ENCODE measurements around the gene RHBDD1. TPM values are rescaled to one million over a fixed set of nuclear protein-coding genes. Genes with fewer than 3 reads are reported as not detected.

RHBDD1 gene
- polyA plus RNA-seq, 1 of the 3 experiments (the other 2 are of a cell fraction) = 10.3 TPM

DNA sequence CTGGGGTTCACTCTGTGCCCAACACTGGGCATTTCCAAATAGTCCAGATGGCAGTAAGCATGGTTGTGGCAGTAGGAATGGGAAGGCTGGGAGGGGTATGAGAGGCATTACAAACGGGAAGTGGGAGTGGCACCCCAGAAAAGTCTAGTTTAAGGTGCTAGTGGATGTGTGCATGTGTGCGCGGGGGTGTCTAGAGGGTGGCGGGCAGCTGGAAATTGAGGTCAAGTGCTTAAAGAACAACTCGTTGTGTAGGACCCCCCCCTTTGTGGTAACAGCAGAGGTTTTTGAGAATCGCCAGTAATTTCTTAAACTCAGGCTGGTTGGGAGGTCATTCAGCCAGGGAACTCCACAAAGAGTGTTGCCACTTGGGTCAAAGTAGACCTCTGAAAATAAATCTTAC is 69.9 kb downstream of the RHBDD1 start:
- CTCF ChIA-PET = interaction anchor here (1.0 kb wide), 1 partner anchor 10 kb away, joined by 3 read pairs; no protein-coding TSS in a partner anchor
- H3K4me1 ChIP-seq (ENCODE audit: control insufficient read depth in 1 of 2, insufficient read depth in 2 of 2, low read depth in 1 of 2, low read length in 1 of 2) = peaks cover 9 to 23% of the 10 kb centered on the region in 2 experiments; a peak in 3 of 4 replicates
- H3F3A ChIP-seq (replicated peaks; ENCODE audit: insufficient read depth) = peaks cover 4% of the 10 kb centered on the region
- H3K4me3 ChIP-seq (ENCODE audit: low read depth in 2 of 2, low read length in 1 of 2) = no peak overlapping the region
- no peak overlapping the region for H2AFZ ChIP-seq (ENCODE audit: low read depth)
- POLR2A ChIA-PET = no interaction called here
- no peaks in the 10 kb centered on the region; the same call in 1 of the 2 replicates for H3K79me2 ChIP-seq (ENCODE audit: insufficient read depth)
- no peak overlapping the region for H3K27ac ChIP-seq (ENCODE audit: low read depth in 2 of 2, low read length in 1 of 2)
- no peaks in the 10 kb centered on the region for H4K20me1 ChIP-seq (ENCODE audit: insufficient read depth)
- H3K4me2 ChIP-seq = no peak overlapping the region
- DNase-seq = no peak
- 95% methylated on average over 5 of the region's 6 CpGs for WGBS (ENCODE audit: low lambda C conversion rate)
- peaks cover 3 to 7% of the 10 kb centered on the region in 2 experiments for H3K36me3 ChIP-seq (replicated peaks in 1 of 2; ENCODE audit: control insufficient read depth in 1 of 2, insufficient read depth in 2 of 2, low read length in 1 of 2)
- H3K9ac ChIP-seq = no peak overlapping the region
- H3K27me3 ChIP-seq (ENCODE audit: insufficient read depth) = no peaks in the 10 kb centered on the region
- no peaks in the 10 kb centered on the region for H3K9me2 ChIP-seq
- no peak for TF ChIP-seq TAF1 (IDR thresholded peaks at IDR 0.05; ENCODE audit: borderline replicate concordance, low read depth, low read length)
- no peaks in the 10 kb centered on the region for H3K9me3 ChIP-seq

DNA sequence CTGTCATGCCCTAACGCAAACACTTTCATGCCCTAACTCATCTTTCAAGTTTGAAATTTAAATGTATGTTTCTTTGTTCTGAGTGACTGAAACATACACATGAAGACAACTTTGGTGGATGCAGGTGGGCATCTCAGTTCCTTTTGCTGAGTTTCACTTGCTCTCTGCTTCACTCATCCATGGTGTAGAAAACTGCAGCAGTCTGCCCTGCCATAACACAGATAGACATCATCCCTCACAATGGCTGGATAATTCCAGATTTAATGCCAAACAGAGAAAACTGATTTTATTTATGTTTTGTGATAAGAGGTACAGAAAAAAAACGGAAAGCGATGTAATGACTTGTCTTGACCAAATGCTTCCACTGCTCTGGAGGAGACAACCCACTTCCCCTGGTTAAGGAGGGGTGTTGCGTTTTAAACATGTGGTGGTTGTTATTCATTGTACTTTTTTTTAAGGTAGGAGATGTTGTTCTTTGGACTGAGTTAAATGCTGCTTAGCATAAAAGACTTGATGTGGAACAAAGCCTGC is 70.4 kb downstream of the RHBDD1 start:
- CTCF ChIA-PET = no interaction called here
- H3K4me1 ChIP-seq (ENCODE audit: control insufficient read depth in 1 of 2, insufficient read depth in 2 of 2, low read depth in 1 of 2, low read length in 1 of 2) = peaks cover 9 to 20% of the 10 kb centered on the region in 2 experiments; a peak in 3 of 4 replicates
- POLR2A ChIA-PET = no interaction called here
- H3K27me3 ChIP-seq (ENCODE audit: insufficient read depth) = no peaks in the 10 kb centered on the region
- 94% methylated on average over 4 of the region's 4 CpGs for WGBS (ENCODE audit: low lambda C conversion rate)
- H3K9ac ChIP-seq = no peak overlapping the region
- H3K79me2 ChIP-seq (ENCODE audit: insufficient read depth) = no peaks in the 10 kb centered on the region; the same call in 1 of the 2 replicates
- H3K4me3 ChIP-seq (ENCODE audit: low read depth in 2 of 2, low read length in 1 of 2) = no peak overlapping the region
- peaks cover 3 to 11% of the 10 kb centered on the region in 2 experiments for H3K36me3 ChIP-seq (replicated peaks in 1 of 2; ENCODE audit: control insufficient read depth in 1 of 2, insufficient read depth in 2 of 2, low read length in 1 of 2)
- no peak for DNase-seq
- no peaks in the 10 kb centered on the region for H3K9me3 ChIP-seq
- H3K27ac ChIP-seq (ENCODE audit: low read depth in 2 of 2, low read length in 1 of 2) = no peak overlapping the region
- TF ChIP-seq, protein P1, sequence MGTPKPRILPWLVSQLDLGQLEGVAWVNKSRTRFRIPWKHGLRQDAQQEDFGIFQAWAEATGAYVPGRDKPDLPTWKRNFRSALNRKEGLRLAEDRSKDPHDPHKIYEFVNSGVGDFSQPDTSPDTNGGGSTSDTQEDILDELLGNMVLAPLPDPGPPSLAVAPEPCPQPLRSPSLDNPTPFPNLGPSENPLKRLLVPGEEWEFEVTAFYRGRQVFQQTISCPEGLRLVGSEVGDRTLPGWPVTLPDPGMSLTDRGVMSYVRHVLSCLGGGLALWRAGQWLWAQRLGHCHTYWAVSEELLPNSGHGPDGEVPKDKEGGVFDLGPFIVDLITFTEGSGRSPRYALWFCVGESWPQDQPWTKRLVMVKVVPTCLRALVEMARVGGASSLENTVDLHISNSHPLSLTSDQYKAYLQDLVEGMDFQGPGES (IDR thresholded peaks at IDR 0.05; ENCODE audit: low read depth, low read length) = no peak
- TF ChIP-seq RXRA (IDR thresholded peaks at IDR 0.05; ENCODE audit: borderline replicate concordance, low read depth) (no peak), NRF1 (IDR thresholded peaks at IDR 0.05; ENCODE audit: low read depth, low read length) (no peak), JUND (IDR thresholded peaks at IDR 0.05) (no peak), RFX5 (IDR thresholded peaks at IDR 0.05; ENCODE audit: low read length) (no peak), TAF1 (IDR thresholded peaks at IDR 0.05; ENCODE audit: borderline replicate concordance, low read depth, low read length) (no peak), EZH2phosphoT487 (IDR thresholded peaks at IDR 0.05; ENCODE audit: borderline replicate concordance, low read depth) (no peak)
- TF ChIP-seq, protein P2, sequence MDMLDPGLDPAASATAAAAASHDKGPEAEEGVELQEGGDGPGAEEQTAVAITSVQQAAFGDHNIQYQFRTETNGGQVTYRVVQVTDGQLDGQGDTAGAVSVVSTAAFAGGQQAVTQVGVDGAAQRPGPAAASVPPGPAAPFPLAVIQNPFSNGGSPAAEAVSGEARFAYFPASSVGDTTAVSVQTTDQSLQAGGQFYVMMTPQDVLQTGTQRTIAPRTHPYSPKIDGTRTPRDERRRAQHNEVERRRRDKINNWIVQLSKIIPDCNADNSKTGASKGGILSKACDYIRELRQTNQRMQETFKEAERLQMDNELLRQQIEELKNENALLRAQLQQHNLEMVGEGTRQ (IDR thresholded peaks at IDR 0.05; ENCODE audit: borderline replicate concordance, low read depth, low read length) = no peak
- peaks cover 4% of the 10 kb centered on the region for H3F3A ChIP-seq (replicated peaks; ENCODE audit: insufficient read depth)
- H4K20me1 ChIP-seq (ENCODE audit: insufficient read depth) = no peaks in the 10 kb centered on the region
- no peak overlapping the region for H3K4me2 ChIP-seq
- H3K9me2 ChIP-seq = no peaks in the 10 kb centered on the region
- H2AFZ ChIP-seq (ENCODE audit: low read depth) = no peak overlapping the region

DNA sequence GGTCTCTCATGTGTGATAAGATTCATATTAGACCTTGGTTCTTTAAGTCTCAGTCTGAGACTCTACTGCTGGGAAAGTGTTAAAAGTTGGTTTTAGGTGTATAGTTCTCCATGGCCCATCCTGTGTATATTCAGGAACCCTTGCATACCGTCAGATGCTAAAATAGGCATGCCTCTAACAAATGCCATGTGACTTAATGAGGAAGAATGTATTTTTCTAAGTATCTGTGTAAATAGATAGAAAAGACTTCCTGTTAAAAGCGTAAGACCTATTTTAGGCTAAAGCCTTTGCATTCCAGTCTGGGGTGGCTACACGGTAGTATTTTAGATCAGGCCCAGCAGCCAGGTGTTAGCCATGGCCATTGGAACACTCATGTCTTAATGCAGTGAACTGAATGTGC is 73.3 kb downstream of the RHBDD1 start:
- peaks cover 0 to 1% of the 10 kb centered on the region in 2 experiments; a peak in 2 of 4 replicates for H3K4me1 ChIP-seq (ENCODE audit: control insufficient read depth in 1 of 2, insufficient read depth in 2 of 2, low read depth in 1 of 2, low read length in 1 of 2)
- no peak overlapping the region for H3K4me2 ChIP-seq
- no peak overlapping the region; the same call in 1 of the 2 replicates for H2AFZ ChIP-seq (ENCODE audit: low read depth)
- no peaks in the 10 kb centered on the region for H3K9me2 ChIP-seq
- no peak overlapping the region for H3K4me3 ChIP-seq (ENCODE audit: low read depth in 2 of 2, low read length in 1 of 2)
- H3K36me3 ChIP-seq (replicated peaks in 1 of 2; ENCODE audit: control insufficient read depth in 1 of 2, insufficient read depth in 2 of 2, low read length in 1 of 2) = peaks cover 3 to 11% of the 10 kb centered on the region in 2 experiments
- DNase-seq = no peak
- H3F3A ChIP-seq (replicated peaks; ENCODE audit: insufficient read depth) = no peaks in the 10 kb centered on the region
- H3K27me3 ChIP-seq (ENCODE audit: insufficient read depth) = no peaks in the 10 kb centered on the region
- H4K20me1 ChIP-seq (ENCODE audit: insufficient read depth) = no peaks in the 10 kb centered on the region
- POLR2A ChIA-PET = no interaction called here
- no peaks in the 10 kb centered on the region for H3K9me3 ChIP-seq
- TF ChIP-seq, protein P1 (IDR thresholded peaks at IDR 0.05; ENCODE audit: low read depth, low read length) = no peak
- TF ChIP-seq RXRA (IDR thresholded peaks at IDR 0.05; ENCODE audit: borderline replicate concordance, low read depth) (no peak), RFX5 (IDR thresholded peaks at IDR 0.05; ENCODE audit: low read length) (no peak), JUND (IDR thresholded peaks at IDR 0.05) (no peak), ELF1 (IDR thresholded peaks at IDR 0.05) (no peak)
- TF ChIP-seq, protein P2 (IDR thresholded peaks at IDR 0.05; ENCODE audit: borderline replicate concordance, low read depth, low read length) = no peak
- TF ChIP-seq, protein P3, sequence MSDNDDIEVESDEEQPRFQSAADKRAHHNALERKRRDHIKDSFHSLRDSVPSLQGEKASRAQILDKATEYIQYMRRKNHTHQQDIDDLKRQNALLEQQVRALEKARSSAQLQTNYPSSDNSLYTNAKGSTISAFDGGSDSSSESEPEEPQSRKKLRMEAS (IDR thresholded peaks at IDR 0.05; ENCODE audit: low read depth) = no peak
- WGBS (ENCODE audit: low lambda C conversion rate) = 76% methylated on average over 3 of the region's 3 CpGs
- no peak overlapping the region for H3K9ac ChIP-seq
- no peak overlapping the region for H3K27ac ChIP-seq (ENCODE audit: low read depth in 2 of 2, low read length in 1 of 2)
- no peaks in the 10 kb centered on the region; the same call in 1 of the 2 replicates for H3K79me2 ChIP-seq (ENCODE audit: insufficient read depth)
- CTCF ChIA-PET = no interaction called here

Data from SK-N-SH (cell line).